A549 (cell line): ENCODE measurements around the gene RGS17.

ENCODE experiments used
- CTCF ChIP-seq: fragments of >200 bp; sonication (Bioruptor Twin); formaldehyde crosslinking; IDR thresholded peaks from 3 replicates; pipeline ENCODE4 v1.5.1; 2016
- POLR2A ChIP-seq: IDR thresholded peaks from 2 replicates; pipeline ENCODE4 v1.6.1; 2012; ENCODE audit warnings: mild to moderate bottlenecking, low read length

GRCh38 chr6:153140299-153140698, 9.2 kb upstream of the RGS17 start:
- TF ChIP-seq POLR2A = no peak
- TF ChIP-seq CTCF = no peak
